GM21447 (cell line): ENCODE measurements around the gene EFCAB6.

Source experiments
- ATAC-seq: cut with Tn5 transposase; IDR thresholded peaks from one replicate; pipeline ENCODE4 v1.9.1; 2021; ENCODE audit not compliant: unreplicated experiment

The EFCAB6 gene

GRCh38 chr22:43831561-43832392, 19.7 kb upstream of the EFCAB6 start:
- ATAC-seq = no peak

GRCh38 chr22:43830931-43831560, 18.9 kb upstream of the EFCAB6 start:
- ATAC-seq = no peak

GRCh38 chr22:43829904-43830851, 18.1 kb upstream of the EFCAB6 start:
- no peak for ATAC-seq

GRCh38 chr22:43828998-43829782, 17.1 kb upstream of the EFCAB6 start:
- no peak for ATAC-seq

- no peak for ATAC-seq
Measured at GRCh38 chr22:43828725-43828997, 16.6 kb upstream of the EFCAB6 start.

- no peak for ATAC-seq
Measured at GRCh38 chr22:43827926-43828724, 16.0 kb upstream of the EFCAB6 start.

- ATAC-seq = no peak
Measured at GRCh38 chr22:43827003-43827735, 15.1 kb upstream of the EFCAB6 start.

- ATAC-seq = no peak
Measured at GRCh38 chr22:43826142-43827002, 14.3 kb upstream of the EFCAB6 start.

- no peak for ATAC-seq
Measured at GRCh38 chr22:43825651-43826050, 13.5 kb upstream of the EFCAB6 start.

- no peak for ATAC-seq
Measured at GRCh38 chr22:43824724-43825420, 12.8 kb upstream of the EFCAB6 start.

GRCh38 chr22:43823911-43824665, 12.0 kb upstream of the EFCAB6 start:
- ATAC-seq = no peak

- ATAC-seq = no peak
Measured at GRCh38 chr22:43823353-43823908, 11.3 kb upstream of the EFCAB6 start.

- ATAC-seq = no peak
Measured at GRCh38 chr22:43821606-43822425, 9.7 kb upstream of the EFCAB6 start.

- no peak for ATAC-seq
Measured at GRCh38 chr22:43820651-43821305, 8.7 kb upstream of the EFCAB6 start.

- no peak for ATAC-seq
Measured at GRCh38 chr22:43819931-43820640, 8.0 kb upstream of the EFCAB6 start.
